ENCODE measurements around the gene KRT7. TPM values are rescaled to one million over a fixed set of nuclear protein-coding genes. Genes with fewer than 3 reads are reported as not detected.
A peak's percentile ranks its signal among the peaks of the same experiment; 100 is the strongest.

Gene KRT7
- total RNA-seq, 1 experiment from 2014 or later = 3,783 TPM

DNA sequence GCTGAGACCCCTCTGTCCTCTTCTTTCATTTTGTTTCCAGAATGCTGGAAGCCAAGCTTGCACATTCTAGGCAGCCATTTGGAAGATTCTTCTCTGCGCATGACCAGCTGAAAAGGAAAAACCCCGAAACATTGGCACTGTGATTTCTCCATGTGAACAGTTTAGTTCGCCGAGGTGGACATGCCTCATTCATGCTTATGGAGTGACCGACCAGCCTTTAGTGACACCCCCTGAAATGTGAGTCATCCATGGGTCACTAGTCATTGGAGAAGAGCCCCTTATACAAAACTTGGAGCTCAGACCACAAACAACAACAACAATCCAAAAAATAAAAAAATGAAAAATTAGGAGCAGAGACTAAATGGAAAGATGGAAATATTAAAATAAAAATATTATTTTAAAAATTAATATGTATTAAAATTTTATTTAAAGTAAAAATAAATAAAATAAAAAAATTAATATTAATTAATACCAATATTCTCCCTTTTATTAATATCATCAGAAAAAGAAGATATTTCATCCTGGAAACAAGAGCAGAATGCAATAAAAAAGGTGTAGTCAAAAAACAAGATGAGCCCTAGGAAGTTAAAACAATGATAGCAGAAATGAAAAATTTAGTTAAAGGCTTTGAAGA lies 9.5 kb upstream of the KRT7 start:
- ChIA-PET POLR2A (ENCODE audit: unreplicated experiment) (interaction anchor here (0.5 to 0.7 kb wide), 3 partner anchors 15 to 651 kb away, joined by 3 to 5 read pairs (median 4); no protein-coding TSS in a partner anchor), CTCF (interaction anchor here (1.4 kb wide), 1 partner anchor 56 kb away, joined by 3 read pairs; no protein-coding TSS in a partner anchor)
- no peak for DNase-seq
- no peak for TF ChIP-seq CTCF (conservative IDR thresholded peaks at IDR 0.05)
- no peak for TF ChIP-seq EZH2 (IDR thresholded peaks at IDR 0.05; ENCODE audit: low read depth)
- intact Hi-C loops (cut with micrococcal nuclease; ENCODE audit: unreplicated experiment) = no loop called here
- Histone ChIP-seq H4K20me1 (ENCODE audit: insufficient read depth) (no peaks in the 10 kb centered on the region), H3K4me3 (no peak overlapping the region), H3K4me2 (peak overlapping the region; percentile 18; the same call in 1 of the 2 replicates), H3K79me2 (ENCODE audit: low read depth) (no peaks in the 10 kb centered on the region), H3K27ac (peak overlapping the region; percentile 50), H3K9me2 (ENCODE audit: insufficient read depth) (no peaks in the 10 kb centered on the region), H3K9me3 (ENCODE audit: insufficient read depth, low read depth) (no peaks in the 10 kb centered on the region), H2AFZ (peak overlapping the region; percentile 19; the same call in 1 of the 2 replicates), H3K27me3 (ENCODE audit: insufficient read depth, low read depth) (no peaks in the 10 kb centered on the region), H3K4me1 (replicated peaks; ENCODE audit: insufficient read depth) (peaks cover 94% of the 10 kb centered on the region), H3F3A (ENCODE audit: insufficient read depth, low read depth) (peaks cover 33% of the 10 kb centered on the region), H3K36me3 (ENCODE audit: low read depth) (no peaks in the 10 kb centered on the region)
- no TSS peak for BruUV-seq (replicated peaks)

DNA sequence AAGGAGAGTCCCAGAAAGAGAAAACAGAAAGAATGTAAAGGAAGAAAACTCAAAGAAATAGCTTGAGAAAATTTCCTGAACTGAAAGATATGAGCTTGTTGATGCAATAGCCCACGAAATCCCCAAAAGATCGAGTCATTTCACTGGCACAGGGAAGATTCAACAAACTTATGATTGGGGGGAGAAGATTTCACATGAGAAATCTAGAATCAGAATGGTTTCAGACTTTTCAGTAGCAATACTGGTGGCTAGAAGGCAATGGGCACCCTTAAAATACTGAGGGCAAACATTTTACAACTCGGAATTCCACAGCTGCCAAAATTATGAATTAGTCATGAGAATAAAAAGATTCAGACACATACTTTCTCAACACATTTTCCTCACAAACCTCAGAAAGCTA lies 8.9 kb upstream of the KRT7 start:
- Histone ChIP-seq H3K4me3 (0 out of 2 replicates have a peak overlapping the region, but pooled peaks have one; percentile 7), H3K27me3 (ENCODE audit: insufficient read depth, low read depth) (no peaks in the 10 kb centered on the region), H3K36me3 (ENCODE audit: low read depth) (no peaks in the 10 kb centered on the region), H3K4me2 (peak overlapping the region; percentile 17; the same call in 1 of the 2 replicates), H3F3A (ENCODE audit: insufficient read depth, low read depth) (peaks cover 37% of the 10 kb centered on the region), H3K9me3 (ENCODE audit: insufficient read depth, low read depth) (no peaks in the 10 kb centered on the region), H3K79me2 (ENCODE audit: low read depth) (no peaks in the 10 kb centered on the region), H3K9me2 (ENCODE audit: insufficient read depth) (no peaks in the 10 kb centered on the region), H2AFZ (peak overlapping the region; percentile 19; the same call in 1 of the 2 replicates), H3K27ac (peak overlapping the region; percentile 50), H3K4me1 (replicated peaks; ENCODE audit: insufficient read depth) (peaks cover 94% of the 10 kb centered on the region), H4K20me1 (ENCODE audit: insufficient read depth) (no peaks in the 10 kb centered on the region)
- no peak for DNase-seq
- no TSS peak for BruUV-seq (replicated peaks)
- no peak for TF ChIP-seq EZH2 (IDR thresholded peaks at IDR 0.05; ENCODE audit: low read depth)
- no peak for TF ChIP-seq CTCF (conservative IDR thresholded peaks at IDR 0.05)
- POLR2A ChIA-PET (ENCODE audit: unreplicated experiment) = interaction anchor here (0.5 to 1.6 kb wide), 4 partner anchors 9 to 650 kb away, joined by 3 to 5 read pairs (median 4); partner anchors contain the start of gene KRT7
- intact Hi-C loops (cut with micrococcal nuclease; ENCODE audit: unreplicated experiment) = no loop called here
- CTCF ChIA-PET = interaction anchor here (0.6 to 1.4 kb wide), 2 partner anchors 55 to 662 kb away, joined by 3 read pairs; no protein-coding TSS in a partner anchor

DNA sequence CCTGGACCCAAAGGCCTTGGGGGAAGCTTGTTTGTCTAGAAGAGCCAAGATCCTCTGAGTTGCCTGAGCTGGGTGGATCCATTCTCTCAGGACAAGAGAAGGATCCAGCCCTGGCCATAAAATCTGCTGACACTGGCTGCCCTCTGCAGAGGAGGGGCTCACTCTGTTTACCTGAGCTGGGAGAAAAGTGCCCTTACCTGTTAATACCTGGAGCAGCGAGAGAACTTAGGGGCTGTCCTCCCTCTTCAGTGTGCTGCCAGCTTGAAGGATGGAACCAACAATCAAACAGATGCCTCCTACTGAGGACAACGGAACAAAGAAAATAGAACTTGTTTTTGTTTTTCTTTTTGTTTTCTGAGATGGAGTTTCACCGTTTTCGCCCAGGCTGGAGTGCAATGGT lies 7.3 kb upstream of the KRT7 start:
- no peak overlapping the region for H3K4me3 ChIP-seq
- ChIA-PET CTCF (interaction anchor here (0.5 to 0.7 kb wide), 3 partner anchors 58 to 143 kb away, joined by 3 to 4 read pairs (median 3); no protein-coding TSS in a partner anchor), POLR2A (ENCODE audit: unreplicated experiment) (interaction anchor here (0.6 to 1.1 kb wide), 4 partner anchors 8 to 1609 kb away, joined by 3 to 11 read pairs (median 4); no protein-coding TSS in a partner anchor)
- BruUV-seq (replicated peaks) = no TSS peak
- H3K27me3 ChIP-seq (ENCODE audit: insufficient read depth, low read depth) = no peaks in the 10 kb centered on the region
- H3K4me1 ChIP-seq (replicated peaks; ENCODE audit: insufficient read depth) = peaks cover 92% of the 10 kb centered on the region
- no peaks in the 10 kb centered on the region for H3K9me2 ChIP-seq (ENCODE audit: insufficient read depth)
- no peaks in the 10 kb centered on the region for H3K36me3 ChIP-seq (ENCODE audit: low read depth)
- intact Hi-C loops (cut with micrococcal nuclease; ENCODE audit: unreplicated experiment) = no loop called here
- no peak overlapping the region for H3K4me2 ChIP-seq
- H4K20me1 ChIP-seq (ENCODE audit: insufficient read depth) = no peaks in the 10 kb centered on the region
- H3K9me3 ChIP-seq (ENCODE audit: insufficient read depth, low read depth) = no peaks in the 10 kb centered on the region
- H3K27ac ChIP-seq = no peak overlapping the region
- peaks cover 49% of the 10 kb centered on the region for H3F3A ChIP-seq (ENCODE audit: insufficient read depth, low read depth)
- peaks cover 3% of the 10 kb centered on the region; the same call in 1 of the 2 replicates for H3K79me2 ChIP-seq (ENCODE audit: low read depth)
- no peak for TF ChIP-seq CTCF (conservative IDR thresholded peaks at IDR 0.05)
- TF ChIP-seq EZH2 (IDR thresholded peaks at IDR 0.05; ENCODE audit: low read depth) = no peak
- no peak overlapping the region for H2AFZ ChIP-seq
- DNase-seq = no peak
